ENCODE results near the gene NUP54.

DNA sequence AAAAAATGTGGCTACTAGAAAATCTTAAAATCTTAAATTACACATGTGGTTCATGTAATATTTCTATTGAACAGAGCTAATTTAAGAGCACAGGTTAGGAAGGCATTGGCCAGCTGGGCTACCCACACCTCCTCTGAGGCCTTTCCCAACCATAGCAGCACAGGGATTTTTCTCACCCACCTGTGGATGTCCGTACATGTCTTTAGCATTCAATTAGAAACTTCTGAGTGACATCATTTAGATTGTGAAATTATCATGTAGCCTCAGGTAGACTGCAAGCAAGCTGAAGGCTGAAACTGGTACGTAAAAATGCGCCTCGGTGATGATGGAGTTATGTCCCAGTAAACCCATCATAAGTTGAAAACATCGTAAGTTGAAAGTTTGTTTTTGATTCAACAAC is 34.3 kb upstream of the NUP54 start:
- no peak for TF ChIP-seq POLR2AphosphoS5 (IDR thresholded peaks at IDR 0.05; ENCODE audit: low read depth, low read length)
- no peak for TF ChIP-seq POLR2A (IDR thresholded peaks at IDR 0.05; ENCODE audit: low read depth, low read length)
- TF ChIP-seq TAF1 (IDR thresholded peaks at IDR 0.05; ENCODE audit: low read depth, low read length), result no peak
